NCI-H2196 (cell line): ENCODE data around the gene KRTAP12-1.

Experiments
- DNase-seq: peaks from one replicate; lab custom pipeline; 2025; ENCODE audit not compliant: unreplicated experiment; lab: John Stamatoyannopoulos, UW

KRTAP12-1 gene

GRCh38 chr21:44711327-44712202 is 29.6 kb upstream of the KRTAP12-1 start, which contains the start of gene TSPEAR:
TSS of gene TSPEAR (minus strand) at chr21:44711572. CDS start at chr21:44711514, 58 bp downstream.
- DNase-seq = peak; percentile 9

- peak; percentile 73 for DNase-seq
These were observed 28.9 kb upstream of the KRTAP12-1 start for GRCh38 chr21:44710756-44711326.

GRCh38 chr21:44710294-44710665 is 28.3 kb upstream of the KRTAP12-1 start:
- DNase-seq = no peak

- peak; percentile 62 for DNase-seq
These were observed 27.7 kb upstream of the KRTAP12-1 start for GRCh38 chr21:44709426-44710293.

- DNase-seq = no peak
These were observed 27.0 kb upstream of the KRTAP12-1 start for GRCh38 chr21:44708866-44709425.

- DNase-seq = no peak
These were observed 26.4 kb upstream of the KRTAP12-1 start for GRCh38 chr21:44708213-44708865.

- no peak for DNase-seq
These were observed 25.0 kb upstream of the KRTAP12-1 start for GRCh38 chr21:44706706-44707581.

- DNase-seq = no peak
These were observed 24.2 kb upstream of the KRTAP12-1 start for GRCh38 chr21:44706026-44706705.

- no peak for DNase-seq
These were observed 22.7 kb upstream of the KRTAP12-1 start for GRCh38 chr21:44704636-44705001.

GRCh38 chr21:44703731-44704635 is 22.0 kb upstream of the KRTAP12-1 start:
- no peak for DNase-seq

- DNase-seq = no peak
These were observed 21.2 kb upstream of the KRTAP12-1 start for GRCh38 chr21:44702973-44703730.

GRCh38 chr21:44702111-44702972 is 20.4 kb upstream of the KRTAP12-1 start:
- no peak for DNase-seq

GRCh38 chr21:44701541-44701940 is 19.6 kb upstream of the KRTAP12-1 start:
- DNase-seq = no peak

- DNase-seq = no peak
These were observed 19.0 kb upstream of the KRTAP12-1 start for GRCh38 chr21:44701023-44701400.

- DNase-seq = no peak
These were observed 18.4 kb upstream of the KRTAP12-1 start for GRCh38 chr21:44700101-44701022.
